K562 (cell line): ENCODE measurements around the gene MALAT1. TPM values are rescaled to one million over a fixed set of nuclear protein-coding genes. Genes with fewer than 3 reads are reported as not detected.

ENCODE experiments used
- ARID3B ChIP-seq: fragments of 250-450 bp; sonication (Bioruptor Pico); IDR thresholded peaks from 2 replicates; pipeline ENCODE4 v1.4.0; 2020; ENCODE audit warnings: borderline replicate concordance
- CBFA2T2 ChIP-seq: fragments of 450-650 bp; conservative IDR thresholded peaks from 2 replicates; pipeline ENCODE4 v1.6.1; 2017; ENCODE audit warnings: mild to moderate bottlenecking
- CREM ChIP-seq: IDR thresholded peaks from 2 replicates; pipeline ENCODE4 v1.6.1; 2014; ENCODE audit warnings: antibody characterized with exemption, low read depth
- EP300 ChIP-seq: IDR thresholded peaks from 2 replicates; pipeline ENCODE4 v1.6.1; 2012; ENCODE audit warnings: low read length, improper control_type of control experiment
- EP400 ChIP-seq: fragments of 450-650 bp; IDR thresholded peaks from 2 replicates; pipeline ENCODE4 v1.6.1; 2017; ENCODE audit warnings: antibody characterized with exemption, mild to moderate bottlenecking, moderate library complexity
- FOXA1 ChIP-seq: fragments of 450-650 bp; IDR thresholded peaks from 2 replicates; pipeline ENCODE4 v1.6.1; 2016; ENCODE audit warnings: mild to moderate bottlenecking, borderline replicate concordance
- GTF2E2 ChIP-seq: fragments of 200-800 bp; sonication (Bioruptor generic); IDR thresholded peaks from 2 replicates; pipeline ENCODE4 v1.6.1; 2016; ENCODE audit warnings: missing genetic modification characterization, missing compliant biosample characterization
- HSF4 ChIP-seq: fragments of 250-450 bp; sonication (Bioruptor Pico); IDR thresholded peaks from 2 replicates; pipeline ENCODE4 v2.1.2; 2022; ENCODE audit warnings: mild to moderate bottlenecking, moderate library complexity, borderline replicate concordance
- MIER1 ChIP-seq: fragments of 450-650 bp; IDR thresholded peaks from 2 replicates; pipeline ENCODE4 v1.6.1; 2016; ENCODE audit warnings: antibody characterized with exemption, mild to moderate bottlenecking, low read depth
- PHF21A ChIP-seq: fragments of 450-650 bp; IDR thresholded peaks from 2 replicates; pipeline ENCODE4 v1.6.1; 2017; ENCODE audit warnings: low read depth, borderline replicate concordance
- RFX1 ChIP-seq: fragments of 450-650 bp; IDR thresholded peaks from 2 replicates; pipeline ENCODE4 v1.6.1; 2016; ENCODE audit warnings: mild to moderate bottlenecking, moderate library complexity
- SLC30A9 ChIP-seq: fragments of 250-450 bp; sonication (Bioruptor Pico); IDR thresholded peaks from 2 replicates; pipeline ENCODE4 v1.8.0; 2022; ENCODE audit warnings: mild to moderate bottlenecking, moderate library complexity
- SRSF1 ChIP-seq: fragments of 200-400 bp; formaldehyde crosslinking; IDR thresholded peaks from 2 replicates; pipeline ENCODE4 v1.6.1; 2017; ENCODE audit warnings: mild to moderate bottlenecking, low read depth, low read length, moderate library complexity
- TAF7 ChIP-seq: fragments of 450-650 bp; IDR thresholded peaks from 2 replicates; pipeline ENCODE4 v1.6.1; 2016; ENCODE audit warnings: missing genetic modification characterization, missing compliant biosample characterization
- TARDBP ChIP-seq: fragments of 450-650 bp; IDR thresholded peaks from 2 replicates; pipeline ENCODE4 v1.6.1; 2016
- ZKSCAN1 ChIP-seq: fragments of 150-350 bp; IDR thresholded peaks from 2 replicates; pipeline ENCODE4 v1.6.1; 2016; ENCODE audit warnings: low read depth, low read length
- ZNF347 ChIP-seq: fragments of 450-650 bp; formaldehyde crosslinking; IDR thresholded peaks from 2 replicates; pipeline ENCODE4 v1.4.0; 2020; ENCODE audit warnings: low read depth, mild to moderate bottlenecking, moderate library complexity
- ZZZ3 ChIP-seq: fragments of 450-650 bp; IDR thresholded peaks from 2 replicates; pipeline ENCODE4 v1.6.1; 2016; ENCODE audit warnings: antibody characterized with exemption, mild to moderate bottlenecking, moderate library complexity
- polyA plus RNA-seq, 8 experiments: library from polyadenylated mRNA; depleted of rRNA in 4 of 8; stranded (reverse) in 5 of 8; unstranded in 3 of 8; fragments of >200 nt; fragmentation: Nextera tagmentation in 2 of 8; fragmentation: Illumina TruSeq in 1 of 8; extraction: Ambion mirVana in 2 of 8; extraction: Trizol in 1 of 8; gene quantifications; 2 replicates each; pipeline versions ENCODE4 v1.2.1 to v1.2.3, GENCODE V29; 2011 to 2014; ENCODE audit warnings: inconsistent platforms in 1 of 8, missing spikeins in 1 of 8
- total RNA-seq, 7 experiments: library from RNA; depleted of rRNA in 6 of 7; stranded (reverse); fragments of >200 nt in 6 of 7; fragmentation: Illumina TruSeq in 2 of 7; extraction: Trizol in 2 of 7; gene quantifications; 2 replicates each; pipeline versions ENCODE4 v1.2.1 to v1.2.3, GENCODE V29; 2011 to 2021; ENCODE audit warnings: low replicate concordance in 1 of 7
- TF ChIP-seq, protein P1 (sequence below): fragments of 250-450 bp; sonication (Bioruptor Pico); IDR thresholded peaks from 2 replicates; pipeline ENCODE4 v1.8.0; 2021; ENCODE audit warnings: borderline replicate concordance, mild to moderate bottlenecking, moderate library complexity; ENCODE audit not compliant: poor library complexity, severe bottlenecking
- TF ChIP-seq, protein P2 (sequence below): fragments of 450-650 bp; IDR thresholded peaks from 2 replicates; pipeline ENCODE4 v1.6.1; 2016; ENCODE audit warnings: mild to moderate bottlenecking
- TF ChIP-seq, protein P3 (sequence below): IDR thresholded peaks from 3 replicates; pipeline ENCODE4 v1.6.1; 2011; ENCODE audit warnings: borderline replicate concordance, mild to moderate bottlenecking, moderate library complexity; ENCODE audit not compliant: insufficient read length; ENCODE audit errors: extremely low read depth

MALAT1 gene
- total and polyA plus RNA-seq, 9 of the 15 experiments (the other 6 are each of a cell fraction or from before 2014, with no cell fraction given) = 363 to 8,715 (median 2,351) TPM

DNA sequence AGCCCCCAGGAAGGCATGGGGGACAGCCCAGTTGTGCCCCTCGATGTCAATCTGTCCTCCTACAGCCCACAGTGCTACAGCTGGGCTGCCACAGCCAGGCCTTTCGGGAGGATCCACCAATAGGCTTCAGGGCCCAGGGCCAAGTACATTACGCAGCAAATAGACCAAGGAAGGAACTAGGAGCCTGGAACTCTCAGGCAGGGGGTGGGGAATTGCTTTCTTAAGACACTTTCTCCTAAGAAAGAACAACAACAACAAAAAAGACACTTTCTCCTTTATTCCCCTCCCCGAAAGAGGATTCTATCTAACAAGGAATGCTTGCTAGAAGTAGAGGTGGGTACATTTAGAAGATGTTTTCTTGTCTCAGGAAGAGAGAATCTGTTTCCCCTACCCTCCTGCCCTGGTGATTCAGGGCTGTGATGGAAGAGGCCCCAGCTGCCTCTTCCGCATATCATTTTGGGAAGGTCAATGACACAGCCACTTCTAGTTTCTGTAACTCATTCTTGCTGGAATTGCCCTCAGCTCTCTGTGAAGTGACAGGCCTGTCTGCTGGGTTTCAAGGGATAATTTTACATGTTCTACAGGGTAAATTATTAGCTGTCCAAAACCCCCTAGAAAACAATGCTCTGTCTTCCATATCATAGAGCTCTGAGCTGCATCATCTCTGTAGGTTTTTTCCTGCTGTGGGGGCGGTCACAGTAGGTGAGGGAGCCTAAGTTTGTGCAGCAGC, 6.0 kb upstream of the MALAT1 start (continued):
- TF ChIP-seq, protein P1, sequence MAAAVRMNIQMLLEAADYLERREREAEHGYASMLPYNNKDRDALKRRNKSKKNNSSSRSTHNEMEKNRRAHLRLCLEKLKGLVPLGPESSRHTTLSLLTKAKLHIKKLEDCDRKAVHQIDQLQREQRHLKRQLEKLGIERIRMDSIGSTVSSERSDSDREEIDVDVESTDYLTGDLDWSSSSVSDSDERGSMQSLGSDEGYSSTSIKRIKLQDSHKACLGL (CRISPR knock-in tag) = no peak
- no peak for TF ChIP-seq HSF4
- TF ChIP-seq GTF2E2 (tag) = no peak
- TF ChIP-seq TAF7 (tag) = no peak; the same call in 1 of the 2 replicates
- TF ChIP-seq ZKSCAN1 = no peak
- TF ChIP-seq CREM = peak; percentile 50; the same call in 1 of the 2 replicates
- no peak for TF ChIP-seq TARDBP
- no peak for TF ChIP-seq SLC30A9 (CRISPR knock-in tag)
- no peak for TF ChIP-seq EP400
- no peak for TF ChIP-seq MIER1
- no peak for TF ChIP-seq ZZZ3
- no peak for TF ChIP-seq FOXA1
- no peak for TF ChIP-seq RFX1
- no peak for TF ChIP-seq ARID3B (CRISPR knock-in tag)
- TF ChIP-seq, protein P2, sequence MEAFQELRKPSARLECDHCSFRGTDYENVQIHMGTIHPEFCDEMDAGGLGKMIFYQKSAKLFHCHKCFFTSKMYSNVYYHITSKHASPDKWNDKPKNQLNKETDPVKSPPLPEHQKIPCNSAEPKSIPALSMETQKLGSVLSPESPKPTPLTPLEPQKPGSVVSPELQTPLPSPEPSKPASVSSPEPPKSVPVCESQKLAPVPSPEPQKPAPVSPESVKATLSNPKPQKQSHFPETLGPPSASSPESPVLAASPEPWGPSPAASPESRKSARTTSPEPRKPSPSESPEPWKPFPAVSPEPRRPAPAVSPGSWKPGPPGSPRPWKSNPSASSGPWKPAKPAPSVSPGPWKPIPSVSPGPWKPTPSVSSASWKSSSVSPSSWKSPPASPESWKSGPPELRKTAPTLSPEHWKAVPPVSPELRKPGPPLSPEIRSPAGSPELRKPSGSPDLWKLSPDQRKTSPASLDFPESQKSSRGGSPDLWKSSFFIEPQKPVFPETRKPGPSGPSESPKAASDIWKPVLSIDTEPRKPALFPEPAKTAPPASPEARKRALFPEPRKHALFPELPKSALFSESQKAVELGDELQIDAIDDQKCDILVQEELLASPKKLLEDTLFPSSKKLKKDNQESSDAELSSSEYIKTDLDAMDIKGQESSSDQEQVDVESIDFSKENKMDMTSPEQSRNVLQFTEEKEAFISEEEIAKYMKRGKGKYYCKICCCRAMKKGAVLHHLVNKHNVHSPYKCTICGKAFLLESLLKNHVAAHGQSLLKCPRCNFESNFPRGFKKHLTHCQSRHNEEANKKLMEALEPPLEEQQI = no peak
- TF ChIP-seq SRSF1 = no peak
- TF ChIP-seq CBFA2T2 = no peak
- TF ChIP-seq, protein P3, sequence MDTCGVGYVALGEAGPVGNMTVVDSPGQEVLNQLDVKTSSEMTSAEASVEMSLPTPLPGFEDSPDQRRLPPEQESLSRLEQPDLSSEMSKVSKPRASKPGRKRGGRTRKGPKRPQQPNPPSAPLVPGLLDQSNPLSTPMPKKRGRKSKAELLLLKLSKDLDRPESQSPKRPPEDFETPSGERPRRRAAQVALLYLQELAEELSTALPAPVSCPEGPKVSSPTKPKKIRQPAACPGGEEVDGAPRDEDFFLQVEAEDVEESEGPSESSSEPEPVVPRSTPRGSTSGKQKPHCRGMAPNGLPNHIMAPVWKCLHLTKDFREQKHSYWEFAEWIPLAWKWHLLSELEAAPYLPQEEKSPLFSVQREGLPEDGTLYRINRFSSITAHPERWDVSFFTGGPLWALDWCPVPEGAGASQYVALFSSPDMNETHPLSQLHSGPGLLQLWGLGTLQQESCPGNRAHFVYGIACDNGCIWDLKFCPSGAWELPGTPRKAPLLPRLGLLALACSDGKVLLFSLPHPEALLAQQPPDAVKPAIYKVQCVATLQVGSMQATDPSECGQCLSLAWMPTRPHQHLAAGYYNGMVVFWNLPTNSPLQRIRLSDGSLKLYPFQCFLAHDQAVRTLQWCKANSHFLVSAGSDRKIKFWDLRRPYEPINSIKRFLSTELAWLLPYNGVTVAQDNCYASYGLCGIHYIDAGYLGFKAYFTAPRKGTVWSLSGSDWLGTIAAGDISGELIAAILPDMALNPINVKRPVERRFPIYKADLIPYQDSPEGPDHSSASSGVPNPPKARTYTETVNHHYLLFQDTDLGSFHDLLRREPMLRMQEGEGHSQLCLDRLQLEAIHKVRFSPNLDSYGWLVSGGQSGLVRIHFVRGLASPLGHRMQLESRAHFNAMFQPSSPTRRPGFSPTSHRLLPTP = no peak
- no peak for TF ChIP-seq PHF21A
- TF ChIP-seq ZNF347 = no peak
- TF ChIP-seq EP300 = no peak
